GM12891 (cell line): ENCODE data around the gene PGK1. TPM values are rescaled to one million over a fixed set of nuclear protein-coding genes. Genes with fewer than 3 reads are reported as not detected.
A peak's percentile ranks its signal among the peaks of the same experiment; 100 is the strongest.
"Not testable (repeated sequence)": the region's sequence is repeated elsewhere in the genome, so short reads cannot be mapped to it uniquely, and the experiment has no call there.

Experiments used
- DNase-seq: peaks from one replicate; pipeline ENCODE4 v3.0.0; 2011; ENCODE audit warnings: low spot score; ENCODE audit not compliant: insufficient read length
- FAIRE-seq: peaks from 2 replicates; lab custom pipeline; 2011; peaks lifted over from hg19 to GRCh38; lab: Jason Lieb, UNC
- PAX5 ChIP-seq: IDR thresholded peaks from 2 replicates; pipeline ENCODE4 v1.6.1; 2011; ENCODE audit warnings: low read length, moderate library complexity, mild to moderate bottlenecking; ENCODE audit not compliant: insufficient read depth, severe bottlenecking
- POLR2A ChIP-seq: IDR thresholded peaks from 2 replicates; pipeline ENCODE4 v1.6.1; 2011; ENCODE audit warnings: low read depth, low read length, control low read depth
- POLR2AphosphoS5 ChIP-seq: IDR thresholded peaks from 2 replicates; pipeline ENCODE4 v1.6.1; 2011; ENCODE audit warnings: low read depth, low read length, control low read depth
- POU2F2 ChIP-seq: IDR thresholded peaks from 2 replicates; pipeline ENCODE4 v1.6.1; 2011; ENCODE audit warnings: low read depth, mild to moderate bottlenecking, control low read depth, low read length, moderate library complexity
- SPI1 ChIP-seq: IDR thresholded peaks from 2 replicates; pipeline ENCODE4 v1.6.1; 2011; ENCODE audit warnings: low read depth, low read length, control low read depth
- TAF1 ChIP-seq: IDR thresholded peaks from 2 replicates; pipeline ENCODE4 v1.6.1; 2011; ENCODE audit warnings: low read depth, low read length, control low read depth
- polyA plus RNA-seq: library from polyadenylated mRNA; unstranded; fragments of >200 nt; gene quantifications from one replicate; pipeline ENCODE4 v1.2.1, GENCODE V29; 2012; ENCODE audit warnings: low read depth, missing spikeins, inconsistent platforms; ENCODE audit not compliant: missing spikeins

PGK1 gene
- polyA plus RNA-seq = 633 TPM

DNA sequence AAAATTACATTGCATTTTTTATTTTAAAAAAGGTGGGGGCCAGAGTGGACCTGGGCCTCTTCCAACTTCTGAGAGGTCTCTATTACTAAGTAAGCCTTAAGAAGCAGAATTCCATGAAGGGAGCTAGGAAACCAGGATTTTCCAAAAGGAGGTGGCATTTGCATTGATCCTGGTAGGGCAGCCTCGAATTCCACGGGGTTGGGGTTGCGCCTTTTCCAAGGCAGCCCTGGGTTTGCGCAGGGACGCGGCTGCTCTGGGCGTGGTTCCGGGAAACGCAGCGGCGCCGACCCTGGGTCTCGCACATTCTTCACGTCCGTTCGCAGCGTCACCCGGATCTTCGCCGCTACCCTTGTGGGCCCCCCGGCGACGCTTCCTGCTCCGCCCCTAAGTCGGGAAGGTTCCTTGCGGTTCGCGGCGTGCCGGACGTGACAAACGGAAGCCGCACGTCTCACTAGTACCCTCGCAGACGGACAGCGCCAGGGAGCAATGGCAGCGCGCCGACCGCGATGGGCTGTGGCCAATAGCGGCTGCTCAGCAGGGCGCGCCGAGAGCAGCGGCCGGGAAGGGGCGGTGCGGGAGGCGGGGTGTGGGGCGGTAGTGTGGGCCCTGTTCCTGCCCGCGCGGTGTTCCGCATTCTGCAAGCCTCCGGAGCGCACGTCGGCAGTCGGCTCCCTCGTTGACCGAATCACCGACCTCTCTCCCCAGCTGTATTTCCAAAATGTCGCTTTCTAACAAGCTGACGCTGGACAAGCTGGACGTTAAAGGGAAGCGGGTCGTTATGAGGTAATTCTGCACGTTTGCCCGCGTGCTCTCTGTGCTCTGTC is at the start of gene PGK1:
PGK1 (plus strand) TSS at position 626 of the 824 bp plus-strand sequence; CDS start at position 719, 93 bp downstream.
- FAIRE-seq = peak; percentile 98
- peak; percentile 67 for DNase-seq
- TF ChIP-seq POLR2AphosphoS5 = peak; percentile 90
- TF ChIP-seq POLR2A = peak; percentile 91
- TF ChIP-seq POU2F2 = no peak
- peak; percentile 89 for TF ChIP-seq TAF1
- peak; percentile 57 for TF ChIP-seq SPI1
- no peak for TF ChIP-seq PAX5

DNA sequence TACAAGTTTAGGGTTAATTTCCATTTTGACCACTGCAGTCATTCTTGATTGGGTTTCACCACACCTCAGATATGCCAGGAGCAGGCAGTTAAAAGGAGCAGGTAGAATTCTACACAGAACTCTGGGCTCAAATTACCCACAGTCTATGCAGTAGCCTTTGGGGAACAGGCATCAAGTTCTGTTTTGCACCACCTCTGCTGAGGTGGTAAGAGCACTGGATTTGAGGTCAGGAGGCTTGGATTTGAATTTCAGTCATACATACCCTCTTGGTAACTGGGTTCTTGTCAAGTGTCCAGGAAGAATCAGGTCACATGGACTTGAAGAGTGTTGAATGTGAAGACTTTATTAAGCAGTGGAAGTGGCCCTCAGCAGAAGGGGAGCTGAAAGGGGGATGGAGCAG is 40.4 kb upstream of the PGK1 start:
- DNase-seq = no peak

DNA sequence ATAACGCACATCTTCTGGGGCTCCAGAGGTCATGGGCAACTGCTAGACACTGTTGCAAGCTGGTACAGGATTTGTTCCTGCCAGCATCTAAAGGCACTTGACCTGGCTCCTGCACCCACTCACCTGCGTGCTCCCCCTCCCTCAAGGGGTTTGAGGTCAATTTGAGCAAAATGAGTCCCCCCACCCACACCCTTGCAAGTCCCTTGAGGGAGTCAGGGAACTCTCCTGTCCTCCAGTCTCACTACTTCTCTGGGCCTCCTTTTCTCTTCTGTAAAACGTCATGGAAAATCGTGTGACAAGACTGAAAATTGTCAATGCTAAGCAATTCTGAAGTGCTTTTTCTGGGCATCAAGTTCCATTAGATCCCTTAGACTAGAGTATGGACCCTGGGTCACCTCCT is 39.9 kb upstream of the PGK1 start:
- no peak for TF ChIP-seq SPI1
- TF ChIP-seq POU2F2 = no peak
- TF ChIP-seq TAF1 = no peak
- no peak for TF ChIP-seq POLR2AphosphoS5
- TF ChIP-seq POLR2A = no peak
- no peak for TF ChIP-seq PAX5
- DNase-seq = no peak
- peak; percentile 40 for FAIRE-seq

More for the DNA sequence above, 40.4 kb upstream of the PGK1 start:
- peak; percentile 72 for FAIRE-seq
- TF ChIP-seq TAF1 (no peak), SPI1 (no peak), POLR2A (no peak), POU2F2 (no peak), PAX5 (no peak), POLR2AphosphoS5 (no peak)

DNA sequence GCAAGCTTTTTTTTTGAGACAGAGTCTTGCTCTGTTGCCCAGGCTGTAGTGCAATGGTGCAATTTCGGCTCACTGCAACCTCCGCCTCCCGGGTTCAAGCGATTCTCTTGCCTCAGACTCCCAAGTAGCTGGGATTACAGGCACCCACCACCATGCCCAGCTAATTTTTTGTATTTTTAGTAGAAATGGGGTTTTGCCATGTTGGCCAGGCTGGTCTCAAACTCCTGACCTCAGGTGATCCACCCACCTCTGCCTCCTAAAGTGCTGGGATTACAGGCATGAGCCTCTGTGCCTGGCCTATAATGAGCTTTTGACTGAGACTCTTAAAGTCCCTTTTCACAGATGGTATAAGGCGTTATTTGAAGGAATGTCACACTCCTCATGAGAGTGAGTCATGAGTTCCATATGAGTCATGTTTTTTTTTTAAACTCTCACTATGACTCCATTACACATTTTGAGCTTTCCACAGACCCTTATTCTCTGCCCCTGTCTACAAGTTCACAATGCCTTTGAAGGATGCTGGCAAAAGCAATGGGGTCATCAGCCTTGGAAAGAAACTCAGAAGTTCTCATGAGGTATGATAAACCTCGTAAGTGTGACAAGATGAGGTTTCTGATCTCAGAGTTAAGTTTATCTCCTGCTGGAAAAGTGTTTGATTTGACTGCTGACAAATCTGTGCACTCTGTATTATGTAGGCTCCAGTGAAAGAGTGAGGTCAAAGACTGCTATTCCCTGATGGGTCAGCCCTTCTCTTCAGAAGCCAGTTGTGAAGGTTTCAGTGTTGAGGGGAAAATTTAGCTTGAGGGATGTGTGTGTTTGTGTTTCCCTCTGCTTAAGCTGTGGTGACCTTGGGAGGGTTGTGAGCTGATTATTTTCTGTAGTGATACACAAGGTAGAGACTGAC is 39.1 kb upstream of the PGK1 start:
- FAIRE-seq = peak; percentile 89
- not testable (repeated sequence) for DNase-seq

DNA sequence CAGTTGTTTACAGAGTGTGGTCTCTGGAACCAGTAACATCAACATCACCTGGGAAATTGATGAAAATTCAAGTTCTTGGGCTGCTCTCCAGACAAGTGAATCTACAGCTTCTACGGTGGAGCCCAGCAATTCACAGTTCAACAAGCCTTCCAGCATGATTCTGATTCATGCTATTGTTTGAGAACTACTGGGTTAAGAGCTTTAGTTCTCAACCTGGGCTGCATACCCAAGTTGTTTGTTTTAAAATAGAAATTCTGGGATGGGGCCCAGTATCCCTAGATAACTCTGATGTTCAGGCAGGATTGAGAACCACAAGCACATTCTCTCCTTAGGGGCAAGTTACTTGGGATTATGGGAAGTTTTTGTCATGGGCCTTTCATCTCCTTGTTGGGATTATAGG is 37.9 kb upstream of the PGK1 start:
- no peak for DNase-seq
- no peak for TF ChIP-seq POU2F2
- no peak for TF ChIP-seq SPI1
- no peak for TF ChIP-seq POLR2AphosphoS5
- no peak for TF ChIP-seq TAF1
- no peak for TF ChIP-seq PAX5
- no peak for TF ChIP-seq POLR2A
- no peak for FAIRE-seq

DNA sequence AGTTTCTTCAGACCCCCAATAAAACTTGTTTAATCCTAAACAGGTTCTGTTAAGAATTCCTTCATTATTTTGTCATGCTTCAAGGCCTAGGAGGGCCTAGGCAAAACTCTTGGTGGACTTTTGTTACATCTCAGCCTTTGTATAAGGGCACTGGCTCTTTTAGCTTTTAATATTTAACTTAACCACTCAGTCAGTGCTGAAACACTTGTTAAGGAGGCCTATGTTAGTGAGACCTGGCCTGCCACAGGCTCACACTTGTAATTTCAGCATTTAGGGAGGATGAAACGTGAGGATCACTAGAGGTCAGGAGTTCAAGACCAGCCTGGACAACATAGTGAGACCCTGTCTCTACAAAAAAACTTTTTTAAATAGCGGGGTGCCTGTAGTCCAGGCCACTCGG is 32.7 kb upstream of the PGK1 start:
- no peak for TF ChIP-seq POLR2AphosphoS5
- no peak for TF ChIP-seq SPI1
- no peak for TF ChIP-seq POLR2A
- TF ChIP-seq PAX5 = no peak
- TF ChIP-seq POU2F2 = no peak
- no peak for TF ChIP-seq TAF1
- no peak for DNase-seq
- FAIRE-seq = peak; percentile 28

DNA sequence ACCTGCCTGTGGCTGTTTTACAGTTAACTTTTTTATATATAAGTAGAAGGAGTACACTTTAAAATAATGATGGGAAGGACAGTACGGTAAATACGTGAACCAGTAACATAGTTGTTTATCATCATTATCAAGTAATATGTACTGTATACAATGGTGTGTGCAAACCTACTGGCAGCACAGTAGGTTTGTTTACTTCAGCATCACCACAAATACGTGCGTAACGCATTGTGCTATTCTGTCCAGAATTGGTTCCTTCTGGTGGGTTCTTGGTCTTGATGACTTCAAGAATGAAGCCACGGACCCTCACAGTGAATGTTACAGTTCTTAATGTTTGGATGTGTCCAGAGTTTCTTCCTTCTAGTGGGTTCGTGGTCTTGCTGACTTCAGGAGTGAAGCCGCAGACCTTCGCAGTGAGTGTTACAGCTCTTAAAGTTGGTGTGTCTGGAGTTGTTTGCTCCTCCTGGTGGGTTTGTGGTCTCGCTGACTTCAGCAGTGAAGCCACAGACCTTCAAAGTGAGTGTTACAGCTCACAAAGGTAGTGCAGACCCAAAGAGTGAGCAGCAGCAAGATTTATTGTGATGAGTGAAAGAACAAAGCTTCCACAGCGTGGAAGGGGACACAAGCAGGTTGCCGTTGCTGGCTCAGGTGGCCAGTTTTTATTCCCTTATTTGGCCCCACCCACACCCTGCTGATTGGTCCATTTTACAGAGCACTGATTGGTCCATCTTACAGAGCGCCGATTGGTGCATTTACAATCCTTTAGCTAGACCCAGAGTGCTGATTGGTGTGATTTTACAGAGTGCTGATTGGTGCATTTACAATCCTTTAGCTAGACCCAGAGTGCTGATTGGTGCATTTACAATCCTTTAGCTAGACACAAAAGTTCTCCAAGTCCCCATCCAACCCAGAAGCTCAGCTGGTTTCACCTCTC is 30.6 kb upstream of the PGK1 start:
- DNase-seq, FAIRE-seq: not testable (repeated sequence)

DNA sequence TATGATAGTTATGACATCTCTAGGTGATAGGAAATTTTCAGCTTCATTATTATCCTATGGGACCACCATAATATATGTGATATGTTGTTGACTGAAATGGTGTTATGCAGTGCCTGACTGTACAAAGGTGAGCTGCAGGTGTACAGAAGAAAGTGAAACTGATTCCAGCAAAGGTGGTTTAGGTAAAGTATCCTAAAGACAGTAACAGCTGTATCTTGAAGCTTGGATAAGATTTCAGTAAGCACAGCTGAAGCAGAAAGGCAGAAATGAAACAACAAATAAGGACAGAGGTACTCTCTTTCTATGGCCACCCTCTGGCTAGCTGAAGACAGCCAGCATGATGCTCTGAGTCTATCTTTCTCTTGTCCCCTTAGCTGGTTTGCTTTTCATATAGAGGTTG is 30.0 kb upstream of the PGK1 start:
- no peak for DNase-seq
- FAIRE-seq = no peak
- TF ChIP-seq POLR2AphosphoS5 = no peak
- no peak for TF ChIP-seq POU2F2
- no peak for TF ChIP-seq PAX5
- TF ChIP-seq TAF1 = no peak
- no peak for TF ChIP-seq SPI1
- TF ChIP-seq POLR2A = no peak

DNA sequence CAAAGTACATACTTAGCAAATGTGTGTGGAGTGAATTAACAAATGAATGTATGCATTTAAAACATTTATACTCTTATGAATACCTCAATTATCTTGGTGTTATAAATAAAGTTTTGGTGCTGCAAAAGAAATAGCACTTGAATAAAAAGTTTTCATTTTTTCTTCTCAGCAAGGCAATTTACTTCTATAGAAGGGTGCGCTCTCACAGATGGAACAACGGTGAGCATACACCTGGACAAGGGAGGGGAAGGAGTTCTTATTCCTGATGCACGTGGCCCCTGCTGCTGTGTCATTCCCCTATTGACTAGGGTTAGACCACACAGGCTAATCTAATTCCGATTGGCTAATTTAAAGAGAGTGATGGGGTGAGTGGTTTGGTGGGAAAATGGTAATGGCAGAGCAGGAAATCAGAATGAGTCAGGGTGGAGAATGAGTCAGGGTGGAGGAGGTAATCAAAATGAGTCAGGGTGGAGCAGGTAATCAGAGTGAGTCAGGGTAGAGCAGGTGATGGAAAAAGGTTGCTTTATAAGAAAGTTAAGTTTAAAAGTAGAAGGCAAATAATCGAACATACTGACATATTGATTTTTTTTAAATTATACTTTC is 28.2 kb upstream of the PGK1 start:
- no peak for TF ChIP-seq POLR2A
- FAIRE-seq = no peak
- DNase-seq = no peak

DNA sequence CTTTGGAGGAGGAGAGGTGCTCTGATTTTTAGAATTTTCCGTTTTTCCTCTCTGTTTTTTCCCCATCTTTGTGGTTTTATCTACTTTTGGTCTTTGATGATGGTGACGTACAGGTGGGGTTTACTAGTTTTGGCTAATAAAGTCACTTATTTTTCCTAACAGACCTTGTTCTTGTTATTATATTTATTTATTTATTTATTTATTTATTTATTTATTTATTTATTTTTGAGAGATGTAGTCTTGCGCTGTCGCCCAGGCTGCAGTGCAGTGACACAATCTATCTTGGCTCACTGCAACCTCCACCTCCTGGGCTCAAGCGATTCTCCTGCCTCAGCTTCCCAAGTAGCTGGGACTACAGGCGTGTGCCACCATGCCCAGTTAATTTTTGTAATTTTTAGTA is 22.6 kb upstream of the PGK1 start:
- DNase-seq, FAIRE-seq: not testable (repeated sequence)
